Colonic mucosa (tissue), 4 donors: ENCODE results near the gene MYEF2. TPM values are rescaled to one million over a fixed set of nuclear protein-coding genes. Genes with fewer than 3 reads are reported as not detected.

Experiments used
- DNase-seq: peaks from one replicate; pipeline ENCODE4 v3.0.0-alpha.2; 2020
- H3K27ac ChIP-seq: fragments of 200-600 bp; one replicate; pipeline ENCODE4 v1.8.0; 2021
- H3K27me3 ChIP-seq: fragments of 200-600 bp; one replicate; pipeline ENCODE4 v1.8.0; 2021
- H3K36me3 ChIP-seq: fragments of 200-600 bp; one replicate; pipeline ENCODE4 v1.8.0; 2021
- H3K4me1 ChIP-seq: fragments of 200-600 bp; one replicate; pipeline ENCODE4 v1.8.0; 2021; ENCODE audit warnings: mild to moderate bottlenecking
- H3K4me3 ChIP-seq: fragments of 200-600 bp; one replicate; pipeline ENCODE4 v1.8.0; 2021
- H3K9ac ChIP-seq, 2 donors: one replicate each; pipeline ENCODE4 v1.7.0; 2013; ENCODE audit warnings: control low read depth in 2 of 2, low read depth in 2 of 2, low read length in 2 of 2
- H3K9me3 ChIP-seq: fragments of 200-600 bp; one replicate; pipeline ENCODE4 v1.8.0; 2021
- intact Hi-C: fragments of 100-400 bp; cut with DNase I; formaldehyde crosslinking; loops from one replicate; pipeline ENCODE4 v1.14.1; 2022
- total RNA-seq, 2 donors: library from RNA; stranded (reverse); fragmentation: NEBNext Ultra II Directional in 1 of 2; extraction: Animal tissue kit (Norgen Biotek cat#: 25700) in 1 of 2; gene quantifications; one replicate each; pipeline ENCODE4 v1.2.1, GENCODE V29; 2021
- TF ChIP-seq, protein P1 (sequence below): fragments of 200-600 bp; IDR thresholded peaks from one replicate; pipeline ENCODE4 v1.8.0; 2022; ENCODE audit warnings: antibody characterized with exemption, mild to moderate bottlenecking
- donor health status: healthy.
- donor health status: DM: no; HTN: no; CAD: no.
- donor health status: DM: no; HTN: no; CAD: no.

MYEF2 gene
- total RNA-seq, 2 donors from 2014 or later, result 12.4 to 13.5 TPM

DNA sequence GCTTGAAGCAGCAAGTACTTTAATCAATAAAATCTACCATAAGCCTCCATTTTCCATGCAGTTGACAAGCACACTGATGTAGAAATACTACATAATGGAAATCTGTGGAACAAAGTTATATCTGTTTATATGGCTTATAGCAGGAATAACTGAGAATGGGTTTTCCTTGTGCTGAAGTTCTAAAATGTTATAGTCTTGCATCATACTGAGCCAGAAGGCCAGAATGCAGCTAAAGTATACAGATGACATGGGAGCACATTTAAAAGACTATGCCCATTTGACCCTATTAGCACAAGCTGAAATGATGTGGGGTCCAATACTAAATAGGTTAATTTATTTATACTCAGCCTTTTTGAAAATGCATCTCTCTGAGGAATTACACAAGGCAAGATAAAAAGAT lies 32.2 kb downstream of the MYEF2 start:
- TF ChIP-seq, protein P1, sequence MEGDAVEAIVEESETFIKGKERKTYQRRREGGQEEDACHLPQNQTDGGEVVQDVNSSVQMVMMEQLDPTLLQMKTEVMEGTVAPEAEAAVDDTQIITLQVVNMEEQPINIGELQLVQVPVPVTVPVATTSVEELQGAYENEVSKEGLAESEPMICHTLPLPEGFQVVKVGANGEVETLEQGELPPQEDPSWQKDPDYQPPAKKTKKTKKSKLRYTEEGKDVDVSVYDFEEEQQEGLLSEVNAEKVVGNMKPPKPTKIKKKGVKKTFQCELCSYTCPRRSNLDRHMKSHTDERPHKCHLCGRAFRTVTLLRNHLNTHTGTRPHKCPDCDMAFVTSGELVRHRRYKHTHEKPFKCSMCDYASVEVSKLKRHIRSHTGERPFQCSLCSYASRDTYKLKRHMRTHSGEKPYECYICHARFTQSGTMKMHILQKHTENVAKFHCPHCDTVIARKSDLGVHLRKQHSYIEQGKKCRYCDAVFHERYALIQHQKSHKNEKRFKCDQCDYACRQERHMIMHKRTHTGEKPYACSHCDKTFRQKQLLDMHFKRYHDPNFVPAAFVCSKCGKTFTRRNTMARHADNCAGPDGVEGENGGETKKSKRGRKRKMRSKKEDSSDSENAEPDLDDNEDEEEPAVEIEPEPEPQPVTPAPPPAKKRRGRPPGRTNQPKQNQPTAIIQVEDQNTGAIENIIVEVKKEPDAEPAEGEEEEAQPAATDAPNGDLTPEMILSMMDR, result no peak
- Histone ChIP-seq H3K4me3 (no peak overlapping the region), H3K9ac (no peak overlapping the region), H3K27ac (no peak overlapping the region), H3K36me3 (no peaks in the 10 kb centered on the region), H3K9me3 (no peaks in the 10 kb centered on the region), H3K4me1 (no peaks in the 10 kb centered on the region), H3K27me3 (no peaks in the 10 kb centered on the region)
- intact Hi-C loops, result no loop called here
- no peak for DNase-seq

DNA sequence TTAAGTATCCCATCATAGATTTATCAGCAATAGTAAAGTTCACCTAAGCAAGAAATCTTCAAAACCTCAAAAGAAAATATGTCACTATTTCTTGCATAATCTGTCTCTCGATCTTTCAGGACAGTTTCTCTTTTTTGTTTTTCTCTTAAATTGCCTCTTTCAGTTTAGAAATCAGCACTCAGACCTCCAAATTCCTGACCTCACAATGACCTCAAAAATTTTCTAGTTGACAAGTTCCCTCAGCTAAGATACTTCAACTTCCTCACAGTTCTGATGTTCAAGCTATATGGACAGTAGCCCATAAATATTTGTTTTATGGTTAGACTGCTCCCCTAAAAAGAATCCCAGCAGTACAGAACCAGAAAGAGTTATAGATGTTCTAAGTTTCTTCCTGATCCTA lies 33.2 kb downstream of the MYEF2 start:
- DNase-seq, result no peak
- TF ChIP-seq, protein P1, result no peak
- H3K9ac ChIP-seq, result no peak overlapping the region
- H3K4me1 ChIP-seq, result no peaks in the 10 kb centered on the region
- H3K4me3 ChIP-seq, result no peak overlapping the region
- H3K9me3 ChIP-seq, result no peaks in the 10 kb centered on the region
- H3K27ac ChIP-seq, result no peak overlapping the region
- intact Hi-C loops, result no loop called here
- no peaks in the 10 kb centered on the region for H3K36me3 ChIP-seq
- no peaks in the 10 kb centered on the region for H3K27me3 ChIP-seq

DNA sequence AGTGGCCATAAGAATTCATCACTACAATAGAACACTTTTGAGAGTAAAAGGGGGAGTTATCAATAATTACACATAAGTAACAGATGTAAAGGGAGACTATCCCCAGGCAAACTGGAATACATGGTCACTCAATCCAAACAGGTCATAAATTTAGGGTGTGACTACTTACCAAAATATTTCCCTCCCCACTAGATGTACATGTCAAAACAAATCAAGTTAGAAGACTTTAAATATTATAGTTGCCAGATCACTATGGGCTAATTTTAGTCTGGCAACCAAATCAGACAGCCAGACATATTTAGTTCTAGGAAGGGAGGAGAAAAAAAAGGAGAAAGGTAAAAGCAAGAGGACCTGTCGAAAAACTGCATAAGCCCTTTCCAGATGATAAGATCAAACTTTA lies 34.2 kb downstream of the MYEF2 start:
- TF ChIP-seq, protein P1, result no peak
- Histone ChIP-seq H3K27ac (no peak overlapping the region), H3K9ac (no peak overlapping the region), H3K36me3 (no peaks in the 10 kb centered on the region), H3K4me3 (no peak overlapping the region), H3K27me3 (no peaks in the 10 kb centered on the region), H3K9me3 (no peaks in the 10 kb centered on the region), H3K4me1 (no peaks in the 10 kb centered on the region)
- intact Hi-C loops, result no loop called here
- no peak for DNase-seq

DNA sequence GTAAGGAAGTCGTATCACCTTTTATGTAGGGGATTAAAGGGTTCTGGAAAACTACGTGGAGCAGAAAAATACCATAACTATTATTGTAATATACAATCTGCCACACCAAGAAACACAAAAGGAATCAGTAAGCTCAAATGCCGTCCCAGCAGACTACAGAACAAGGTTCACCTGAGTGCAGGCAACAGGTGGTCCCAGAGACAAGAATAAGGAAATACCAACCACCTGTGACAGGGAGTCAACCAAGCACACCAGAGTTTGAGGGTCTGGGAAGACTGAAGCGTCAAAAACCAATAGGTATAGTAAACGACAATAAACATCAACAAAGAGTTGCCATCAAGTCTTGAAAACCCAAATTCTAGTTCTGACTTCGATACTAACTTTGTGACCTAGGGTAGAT lies 45.2 kb downstream of the MYEF2 start:
- intact Hi-C loops, result no loop called here
- H3K27me3 ChIP-seq, result no peaks in the 10 kb centered on the region
- TF ChIP-seq, protein P1, result no peak
- no peaks in the 10 kb centered on the region for H3K9me3 ChIP-seq
- no peak overlapping the region for H3K9ac ChIP-seq
- no peak overlapping the region for H3K27ac ChIP-seq
- no peak for DNase-seq
- H3K4me1 ChIP-seq, result no peaks in the 10 kb centered on the region
- H3K4me3 ChIP-seq, result no peak overlapping the region
- H3K36me3 ChIP-seq, result no peaks in the 10 kb centered on the region

DNA sequence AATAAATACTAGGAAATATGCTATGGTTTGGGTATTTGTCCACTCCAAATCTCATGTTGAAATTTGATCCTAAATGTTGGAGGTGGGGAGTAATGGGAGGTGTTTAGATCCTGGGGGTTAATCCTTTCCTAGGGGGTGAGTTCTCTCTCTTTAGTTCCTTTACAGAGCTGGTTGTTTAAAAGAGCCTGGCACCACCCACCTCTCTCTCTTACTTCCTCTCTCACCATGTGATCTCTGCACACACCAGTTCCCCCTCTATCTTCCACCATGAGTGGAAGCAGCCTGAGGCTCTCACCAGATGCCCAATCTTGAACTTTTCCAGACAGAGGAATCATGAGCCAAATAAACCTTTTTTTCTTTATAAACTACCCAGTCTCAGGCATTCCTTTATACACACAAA lies 46.8 kb downstream of the MYEF2 start:
- Histone ChIP-seq H3K4me1 (no peaks in the 10 kb centered on the region), H3K9me3 (no peaks in the 10 kb centered on the region), H3K36me3 (no peaks in the 10 kb centered on the region), H3K27ac (no peak overlapping the region), H3K4me3 (no peak overlapping the region), H3K27me3 (no peaks in the 10 kb centered on the region), H3K9ac (no peak overlapping the region)
- no peak for DNase-seq
- TF ChIP-seq, protein P1, result no peak
- intact Hi-C loops, result no loop called here
